BE2C (cell line): ENCODE data around the gene AP1G2.
"Not testable (repeated sequence)": the region's sequence is repeated elsewhere in the genome, so short reads cannot be mapped to it uniquely, and the experiment has no call there.

ENCODE experiments used
- DNase-seq: peaks from one replicate; pipeline ENCODE4 v3.0.0-alpha.2; 2020
- H3K27me3 ChIP-seq: fragments of 250-450 bp; sonication (Bioruptor Pico); 2 replicates; pipeline ENCODE4 v1.5.1; 2020; ENCODE audit warnings: mild to moderate bottlenecking
- H3K36me3 ChIP-seq: fragments of 250-450 bp; sonication (Bioruptor Pico); 2 replicates; pipeline ENCODE4 v1.5.1; 2020; ENCODE audit warnings: mild to moderate bottlenecking
- H3K4me1 ChIP-seq: fragments of 250-450 bp; sonication (Bioruptor Pico); 2 replicates; pipeline ENCODE4 v1.5.1; 2020
- H3K4me3 ChIP-seq: 2 replicates; pipeline ENCODE4 v1.5.1; 2011; ENCODE audit warnings: low read depth, low read length
- H3K9me3 ChIP-seq: fragments of 250-450 bp; sonication (Bioruptor Pico); 2 replicates; pipeline ENCODE4 v1.5.1; 2020
- CTCF ChIP-seq: IDR thresholded peaks from 2 replicates; pipeline ENCODE4 v1.5.1; 2012; ENCODE audit warnings: mild to moderate bottlenecking, low read depth, low read length

AP1G2 gene

GRCh38 chr14:23610815-23611289 lies 43.3 kb upstream of the AP1G2 start:
- no peaks in the 10 kb centered on the region for H3K9me3 ChIP-seq
- no peak for TF ChIP-seq CTCF
- no peak overlapping the region for H3K4me3 ChIP-seq
- no peak for DNase-seq
- peaks cover 16% of the 10 kb centered on the region for H3K27me3 ChIP-seq
- H3K4me1 ChIP-seq = no peaks in the 10 kb centered on the region
- no peaks in the 10 kb centered on the region for H3K36me3 ChIP-seq

- Histone ChIP-seq H3K4me3 (no peak overlapping the region), H3K27me3 (peaks cover 16% of the 10 kb centered on the region), H3K4me1 (no peaks in the 10 kb centered on the region), H3K36me3 (no peaks in the 10 kb centered on the region), H3K9me3 (no peaks in the 10 kb centered on the region)
- DNase-seq = no peak
- no peak for TF ChIP-seq CTCF
Measured at GRCh38 chr14:23610090-23610814, 42.7 kb upstream of the AP1G2 start.

GRCh38 chr14:23609411-23610089 lies 42.0 kb upstream of the AP1G2 start:
- peaks cover 16% of the 10 kb centered on the region for H3K27me3 ChIP-seq
- not testable (repeated sequence) for H3K4me1 ChIP-seq, H3K4me3 ChIP-seq, DNase-seq, H3K36me3 ChIP-seq, H3K9me3 ChIP-seq

GRCh38 chr14:23609001-23609400 lies 41.4 kb upstream of the AP1G2 start:
- H3K9me3 ChIP-seq = no peaks in the 10 kb centered on the region
- H3K27me3 ChIP-seq = peaks cover 16% of the 10 kb centered on the region
- TF ChIP-seq CTCF = no peak
- no peaks in the 10 kb centered on the region for H3K36me3 ChIP-seq
- H3K4me1 ChIP-seq = no peaks in the 10 kb centered on the region
- DNase-seq = no peak
- H3K4me3 ChIP-seq = no peak overlapping the region

- H3K9me3 ChIP-seq = no peaks in the 10 kb centered on the region
- H3K4me1 ChIP-seq = no peaks in the 10 kb centered on the region
- H3K27me3 ChIP-seq = peaks cover 15% of the 10 kb centered on the region
- no peaks in the 10 kb centered on the region for H3K36me3 ChIP-seq
- no peak for DNase-seq
- no peak overlapping the region for H3K4me3 ChIP-seq
- no peak for TF ChIP-seq CTCF
Measured at GRCh38 chr14:23608454-23608853, 40.9 kb upstream of the AP1G2 start.

- DNase-seq = no peak
- no peak for TF ChIP-seq CTCF
- H3K9me3 ChIP-seq = no peaks in the 10 kb centered on the region
- no peaks in the 10 kb centered on the region for H3K36me3 ChIP-seq
- H3K4me1 ChIP-seq = no peaks in the 10 kb centered on the region
- no peak overlapping the region for H3K4me3 ChIP-seq
- peaks cover 8% of the 10 kb centered on the region for H3K27me3 ChIP-seq
Measured at GRCh38 chr14:23605931-23606585, 38.5 kb upstream of the AP1G2 start.
